PC-9 (cell line): ENCODE measurements around the gene BHLHE41. TPM values are rescaled to one million over a fixed set of nuclear protein-coding genes. Genes with fewer than 3 reads are reported as not detected.
A peak's percentile ranks its signal among the peaks of the same experiment; 100 is the strongest.

ENCODE experiments used
- BruUV-seq: library from RNA; stranded (reverse); fragments of 400-500 nt; replicated peaks from 2 replicates; lab custom pipeline; 2021; lab: Mats Ljungman, UMichigan
- CTCF ChIA-PET: fragments of 300-600 bp; sonication (Branson Sonifier 250); formaldehyde crosslinking; loops from one replicate; lab custom pipeline; 2022; ENCODE audit warnings: antibody characterized with exemption; lab: Charles Lee
- POLR2A ChIA-PET: fragments of 300-600 bp; sonication (Branson Sonifier 250); formaldehyde crosslinking; loops from one replicate; lab custom pipeline; 2022; ENCODE audit warnings: antibody characterized with exemption; ENCODE audit not compliant: unreplicated experiment; lab: Charles Lee
- DNase-seq, 2 experiments: peaks; one replicate each; pipeline versions ENCODE4 v3.0.0 to v3.0.0-alpha.2; 2015 to 2022; ENCODE audit warnings: mixed read lengths in 1 of 2
- H2AFZ ChIP-seq: fragments of 200-600 bp; sonication (generic); 2 replicates; pipeline ENCODE4 v1.8.1; 2017; ENCODE audit warnings: antibody characterized with exemption
- H3F3A ChIP-seq: fragments of 200-600 bp; sonication (generic); 2 replicates; pipeline ENCODE4 v1.8.1; 2017; ENCODE audit warnings: antibody characterized with exemption, mild to moderate bottlenecking, low read depth; ENCODE audit not compliant: insufficient read depth
- H3K27ac ChIP-seq: fragments of 200-600 bp; sonication (generic); 2 replicates; pipeline ENCODE4 v1.6.1; 2016; ENCODE audit warnings: mixed run types
- H3K27me3 ChIP-seq: fragments of 200-600 bp; sonication (generic); 2 replicates; pipeline ENCODE4 v1.6.1; 2016; ENCODE audit warnings: low read depth, mixed run types; ENCODE audit not compliant: insufficient read depth
- H3K36me3 ChIP-seq: fragments of 200-600 bp; sonication (generic); 2 replicates; pipeline ENCODE4 v1.6.1; 2016; ENCODE audit warnings: low read depth, mixed run types
- H3K4me1 ChIP-seq: fragments of 200-600 bp; sonication (generic); replicated peaks from 2 replicates; pipeline ENCODE4 v1.6.1; 2016; ENCODE audit warnings: mixed run types; ENCODE audit not compliant: insufficient read depth
- H3K4me2 ChIP-seq: fragments of 200-600 bp; sonication (generic); 2 replicates; pipeline ENCODE4 v1.6.1; 2017; ENCODE audit warnings: mixed run types
- H3K4me3 ChIP-seq: fragments of 200-600 bp; sonication (generic); 2 replicates; pipeline ENCODE4 v1.6.1; 2016; ENCODE audit warnings: mixed run types
- H3K79me2 ChIP-seq: fragments of 200-600 bp; sonication (generic); 2 replicates; pipeline ENCODE4 v1.6.1; 2017; ENCODE audit warnings: low read depth, mixed run types
- H3K9me2 ChIP-seq: fragments of 200-600 bp; sonication (generic); 2 replicates; pipeline ENCODE4 v1.8.1; 2017; ENCODE audit warnings: mild to moderate bottlenecking; ENCODE audit not compliant: insufficient read depth
- H3K9me3 ChIP-seq: fragments of 200-600 bp; sonication (generic); 2 replicates; pipeline ENCODE4 v1.8.1; 2016; ENCODE audit warnings: low read depth; ENCODE audit not compliant: insufficient read depth
- H4K20me1 ChIP-seq: fragments of 200-600 bp; sonication (generic); 2 replicates; pipeline ENCODE4 v1.8.1; 2017; ENCODE audit not compliant: insufficient read depth
- EZH2 ChIP-seq: fragments of 200-600 bp; sonication (generic); IDR thresholded peaks from 2 replicates; pipeline ENCODE4 v1.8.0; 2017; ENCODE audit warnings: antibody characterized with exemption, low read depth
- intact Hi-C: fragments of 100-400 bp; cut with micrococcal nuclease; formaldehyde crosslinking; loops from one replicate; pipeline ENCODE4 v1.10.0; 2022; ENCODE audit not compliant: unreplicated experiment
- total RNA-seq: library from RNA; stranded (reverse); gene quantifications from 2 replicates; pipeline ENCODE4 v1.2.3, GENCODE V29; 2021
- TF ChIP-seq, protein P1 (sequence below): fragments of 200-600 bp; sonication (generic); conservative IDR thresholded peaks from 2 replicates; pipeline ENCODE4 v1.6.1; 2017; ENCODE audit warnings: mixed run types, antibody characterized with exemption, mild to moderate bottlenecking, moderate library complexity

Gene BHLHE41
- total RNA-seq, 1 experiment from 2014 or later = 57.1 TPM

DNA sequence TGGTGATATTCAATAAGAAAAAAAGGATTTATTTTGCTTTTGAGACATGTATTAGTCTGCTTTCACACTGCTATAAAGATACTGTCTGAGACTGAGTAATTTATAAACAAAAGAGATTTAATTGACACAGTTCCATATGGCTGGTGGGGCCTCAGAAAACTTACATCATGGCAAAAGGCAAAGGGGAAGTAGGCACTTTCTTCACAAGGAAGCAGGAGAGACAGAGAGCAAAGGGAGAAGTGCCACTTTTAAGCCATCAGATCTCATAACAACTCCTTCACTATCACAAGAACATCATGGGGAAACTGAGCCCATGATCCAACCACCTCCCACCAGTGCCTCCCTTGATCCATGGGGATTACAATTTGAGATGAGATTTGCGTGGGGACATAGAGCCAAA is 43.9 kb downstream of the BHLHE41 start:
- Histone ChIP-seq H3K79me2 (no peaks in the 10 kb centered on the region), H3F3A (peaks cover 9% of the 10 kb centered on the region), H2AFZ (no peak overlapping the region), H3K36me3 (no peaks in the 10 kb centered on the region), H3K9me3 (peaks cover 13% of the 10 kb centered on the region; the same call in 1 of the 2 replicates), H3K27me3 (no peaks in the 10 kb centered on the region), H3K4me1 (peaks cover 12% of the 10 kb centered on the region), H3K4me2 (no peak overlapping the region), H3K27ac (no peak overlapping the region), H3K4me3 (no peak overlapping the region), H3K9me2 (no peaks in the 10 kb centered on the region), H4K20me1 (no peaks in the 10 kb centered on the region)
- no peak for DNase-seq
- intact Hi-C loops = no loop called here
- no TSS peak for BruUV-seq
- ChIA-PET CTCF (no interaction called here), POLR2A (no interaction called here)
- TF ChIP-seq EZH2 = no peak
- TF ChIP-seq, protein P1, sequence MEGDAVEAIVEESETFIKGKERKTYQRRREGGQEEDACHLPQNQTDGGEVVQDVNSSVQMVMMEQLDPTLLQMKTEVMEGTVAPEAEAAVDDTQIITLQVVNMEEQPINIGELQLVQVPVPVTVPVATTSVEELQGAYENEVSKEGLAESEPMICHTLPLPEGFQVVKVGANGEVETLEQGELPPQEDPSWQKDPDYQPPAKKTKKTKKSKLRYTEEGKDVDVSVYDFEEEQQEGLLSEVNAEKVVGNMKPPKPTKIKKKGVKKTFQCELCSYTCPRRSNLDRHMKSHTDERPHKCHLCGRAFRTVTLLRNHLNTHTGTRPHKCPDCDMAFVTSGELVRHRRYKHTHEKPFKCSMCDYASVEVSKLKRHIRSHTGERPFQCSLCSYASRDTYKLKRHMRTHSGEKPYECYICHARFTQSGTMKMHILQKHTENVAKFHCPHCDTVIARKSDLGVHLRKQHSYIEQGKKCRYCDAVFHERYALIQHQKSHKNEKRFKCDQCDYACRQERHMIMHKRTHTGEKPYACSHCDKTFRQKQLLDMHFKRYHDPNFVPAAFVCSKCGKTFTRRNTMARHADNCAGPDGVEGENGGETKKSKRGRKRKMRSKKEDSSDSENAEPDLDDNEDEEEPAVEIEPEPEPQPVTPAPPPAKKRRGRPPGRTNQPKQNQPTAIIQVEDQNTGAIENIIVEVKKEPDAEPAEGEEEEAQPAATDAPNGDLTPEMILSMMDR = no peak

- H3K4me3 ChIP-seq = no peak overlapping the region
- peaks cover 13% of the 10 kb centered on the region; the same call in 1 of the 2 replicates for H3K9me3 ChIP-seq
- H2AFZ ChIP-seq = no peak overlapping the region
- peak in 1 of 2 experiments; percentile 60 for DNase-seq
- no peaks in the 10 kb centered on the region for H3K9me2 ChIP-seq
- intact Hi-C loops = no loop called here
- H3K36me3 ChIP-seq = no peaks in the 10 kb centered on the region
- peaks cover 9% of the 10 kb centered on the region for H3F3A ChIP-seq
- no TSS peak for BruUV-seq
- TF ChIP-seq, protein P1 = no peak
- no peak for TF ChIP-seq EZH2
- ChIA-PET CTCF (no interaction called here), POLR2A (no interaction called here)
- no peak overlapping the region; the same call in 1 of the 2 replicates for H3K27ac ChIP-seq
- H3K4me2 ChIP-seq = peak overlapping the region; percentile 10; the same call in 1 of the 2 replicates
- H3K27me3 ChIP-seq = no peaks in the 10 kb centered on the region
- H3K79me2 ChIP-seq = no peaks in the 10 kb centered on the region
- H3K4me1 ChIP-seq = peaks cover 12% of the 10 kb centered on the region
- H4K20me1 ChIP-seq = no peaks in the 10 kb centered on the region
Measured at GRCh38 chr12:26077915-26078702, 46.7 kb downstream of the BHLHE41 start.

Other genes starting within 250 kb of the BHLHE41 start
- gene RASSF8, start 166.4 kb downstream of the BHLHE41 start, total RNA-seq = 26.5 and 30.6 TPM in 2 replicates
- 10.4 and 14.0 TPM in 2 replicates for gene SSPN, start 70.5 kb upstream of the BHLHE41 start, total RNA-seq